Measurements from ENCODE around the gene TTF1. TPM values are rescaled to one million over a fixed set of nuclear protein-coding genes. Genes with fewer than 3 reads are reported as not detected.
"Not testable (repeated sequence)": the region's sequence is repeated elsewhere in the genome, so short reads cannot be mapped to it uniquely, and the experiment has no call there.

The TTF1 gene
- total RNA-seq, 1 experiment from 2014 or later = 23.8 TPM

GRCh38 chr9:132377769-132378168, 28.9 kb downstream of the TTF1 start:
- POLR2A ChIA-PET = not testable (repeated sequence)

GRCh38 chr9:132372177-132373095, 34.2 kb downstream of the TTF1 start:
- Mint-ChIP-seq H3K27me3 (ENCODE audit: low read depth) (no peaks in the 10 kb centered on the region), H3K4me1 (peaks cover 4% of the 10 kb centered on the region; the same call in 1 of the 2 replicates), H3K36me3 (peaks cover 4% of the 10 kb centered on the region; the same call in 1 of the 2 replicates), H3K9me3 (no peaks in the 10 kb centered on the region), H3K27ac (peak overlapping the region; percentile 66; the same call in 1 of the 2 replicates), H3K4me3 (no peak overlapping the region)
- TF ChIP-seq IRF1 (CRISPR knock-in tag; IDR thresholded peaks at IDR 0.05) = no peak
- TF ChIP-seq, protein P1, sequence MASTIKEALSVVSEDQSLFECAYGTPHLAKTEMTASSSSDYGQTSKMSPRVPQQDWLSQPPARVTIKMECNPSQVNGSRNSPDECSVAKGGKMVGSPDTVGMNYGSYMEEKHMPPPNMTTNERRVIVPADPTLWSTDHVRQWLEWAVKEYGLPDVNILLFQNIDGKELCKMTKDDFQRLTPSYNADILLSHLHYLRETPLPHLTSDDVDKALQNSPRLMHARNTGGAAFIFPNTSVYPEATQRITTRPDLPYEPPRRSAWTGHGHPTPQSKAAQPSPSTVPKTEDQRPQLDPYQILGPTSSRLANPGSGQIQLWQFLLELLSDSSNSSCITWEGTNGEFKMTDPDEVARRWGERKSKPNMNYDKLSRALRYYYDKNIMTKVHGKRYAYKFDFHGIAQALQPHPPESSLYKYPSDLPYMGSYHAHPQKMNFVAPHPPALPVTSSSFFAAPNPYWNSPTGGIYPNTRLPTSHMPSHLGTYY (CRISPR knock-in tag; IDR thresholded peaks at IDR 0.05) = no peak
- POLR2A ChIA-PET = no interaction called here
- CTCF ChIA-PET = interaction anchor here (0.6 to 1.5 kb wide), 2 partner anchors 67 to 104 kb away, joined by 3 to 5 read pairs; no protein-coding TSS in a partner anchor
- no peak for DNase-seq (ENCODE audit: low spot score)
- ATAC-seq = peak; percentile 69

More at GRCh38 chr9:132377769-132378168, 28.9 kb downstream of the TTF1 start:
- DNase-seq (ENCODE audit: low spot score); H3K9me3 Mint-ChIP-seq; H3K4me1 Mint-ChIP-seq; H3K27me3 Mint-ChIP-seq (ENCODE audit: low read depth); H3K27ac Mint-ChIP-seq; H3K4me3 Mint-ChIP-seq; ATAC-seq; CTCF ChIA-PET: not testable (repeated sequence)
- peaks cover 15% of the 10 kb centered on the region; the same call in 1 of the 2 replicates for H3K36me3 Mint-ChIP-seq

DNA sequence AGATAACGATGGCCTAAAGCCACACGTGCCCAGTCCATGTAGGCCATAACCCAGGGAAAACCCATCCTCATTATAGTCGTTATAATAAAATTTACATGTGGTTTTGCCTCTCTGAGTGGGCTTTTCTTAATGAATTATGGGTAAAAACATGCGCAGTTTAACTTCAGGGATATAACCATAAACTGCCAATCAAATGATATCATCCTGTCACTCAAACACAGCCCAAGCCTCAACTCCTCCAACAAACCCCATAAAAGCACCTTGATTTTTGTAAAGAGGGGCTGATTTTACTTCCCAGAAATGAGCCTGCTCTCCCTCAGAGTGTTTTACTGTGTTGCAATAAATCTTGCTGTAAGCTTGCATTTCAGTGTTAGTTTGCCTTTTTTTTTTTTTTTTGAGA, 36.0 kb downstream of the TTF1 start:
- DNase-seq (ENCODE audit: low spot score) (no peak), ATAC-seq (no peak)
- no peaks in the 10 kb centered on the region for H3K9me3 Mint-ChIP-seq
- no peak overlapping the region for H3K27ac Mint-ChIP-seq
- H3K4me3 Mint-ChIP-seq = no peak overlapping the region
- peaks cover 4% of the 10 kb centered on the region; the same call in 1 of the 2 replicates for H3K4me1 Mint-ChIP-seq
- ChIA-PET CTCF (interaction anchor here (1.0 kb wide), 1 partner anchor 111 kb away, joined by 3 read pairs; no protein-coding TSS in a partner anchor), POLR2A (no interaction called here)
- H3K36me3 Mint-ChIP-seq = peaks cover 4% of the 10 kb centered on the region; the same call in 1 of the 2 replicates
- no peaks in the 10 kb centered on the region for H3K27me3 Mint-ChIP-seq (ENCODE audit: low read depth)
- TF ChIP-seq, protein P2, sequence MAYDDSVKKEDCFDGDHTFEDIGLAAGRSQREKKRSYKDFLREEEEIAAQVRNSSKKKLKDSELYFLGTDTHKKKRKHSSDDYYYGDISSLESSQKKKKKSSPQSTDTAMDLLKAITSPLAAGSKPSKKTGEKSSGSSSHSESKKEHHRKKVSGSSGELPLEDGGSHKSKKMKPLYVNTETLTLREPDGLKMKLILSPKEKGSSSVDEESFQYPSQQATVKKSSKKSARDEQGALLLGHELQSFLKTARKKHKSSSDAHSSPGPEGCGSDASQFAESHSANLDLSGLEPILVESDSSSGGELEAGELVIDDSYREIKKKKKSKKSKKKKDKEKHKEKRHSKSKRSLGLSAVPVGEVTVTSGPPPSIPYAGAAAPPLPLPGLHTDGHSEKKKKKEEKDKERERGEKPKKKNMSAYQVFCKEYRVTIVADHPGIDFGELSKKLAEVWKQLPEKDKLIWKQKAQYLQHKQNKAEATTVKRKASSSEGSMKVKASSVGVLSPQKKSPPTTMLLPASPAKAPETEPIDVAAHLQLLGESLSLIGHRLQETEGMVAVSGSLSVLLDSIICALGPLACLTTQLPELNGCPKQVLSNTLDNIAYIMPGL (CRISPR knock-in tag; IDR thresholded peaks at IDR 0.05) = no peak
- TF ChIP-seq ZNF416 (CRISPR knock-in tag; IDR thresholded peaks at IDR 0.05) (no peak), GTF2I (CRISPR knock-in tag; conservative IDR thresholded peaks at IDR 0.05) (no peak), NFE2L1 (CRISPR knock-in tag; IDR thresholded peaks at IDR 0.05) (no peak), GABPB1 (CRISPR knock-in tag; IDR thresholded peaks at IDR 0.05) (no peak), PRRX2 (CRISPR knock-in tag; IDR thresholded peaks at IDR 0.05) (no peak), IRF1 (CRISPR knock-in tag; IDR thresholded peaks at IDR 0.05) (no peak), TEAD4 (CRISPR knock-in tag; IDR thresholded peaks at IDR 0.05) (no peak), IRF2 (CRISPR knock-in tag; IDR thresholded peaks at IDR 0.05; ENCODE audit: borderline replicate concordance, low read depth) (no peak)
- TF ChIP-seq, protein P3, sequence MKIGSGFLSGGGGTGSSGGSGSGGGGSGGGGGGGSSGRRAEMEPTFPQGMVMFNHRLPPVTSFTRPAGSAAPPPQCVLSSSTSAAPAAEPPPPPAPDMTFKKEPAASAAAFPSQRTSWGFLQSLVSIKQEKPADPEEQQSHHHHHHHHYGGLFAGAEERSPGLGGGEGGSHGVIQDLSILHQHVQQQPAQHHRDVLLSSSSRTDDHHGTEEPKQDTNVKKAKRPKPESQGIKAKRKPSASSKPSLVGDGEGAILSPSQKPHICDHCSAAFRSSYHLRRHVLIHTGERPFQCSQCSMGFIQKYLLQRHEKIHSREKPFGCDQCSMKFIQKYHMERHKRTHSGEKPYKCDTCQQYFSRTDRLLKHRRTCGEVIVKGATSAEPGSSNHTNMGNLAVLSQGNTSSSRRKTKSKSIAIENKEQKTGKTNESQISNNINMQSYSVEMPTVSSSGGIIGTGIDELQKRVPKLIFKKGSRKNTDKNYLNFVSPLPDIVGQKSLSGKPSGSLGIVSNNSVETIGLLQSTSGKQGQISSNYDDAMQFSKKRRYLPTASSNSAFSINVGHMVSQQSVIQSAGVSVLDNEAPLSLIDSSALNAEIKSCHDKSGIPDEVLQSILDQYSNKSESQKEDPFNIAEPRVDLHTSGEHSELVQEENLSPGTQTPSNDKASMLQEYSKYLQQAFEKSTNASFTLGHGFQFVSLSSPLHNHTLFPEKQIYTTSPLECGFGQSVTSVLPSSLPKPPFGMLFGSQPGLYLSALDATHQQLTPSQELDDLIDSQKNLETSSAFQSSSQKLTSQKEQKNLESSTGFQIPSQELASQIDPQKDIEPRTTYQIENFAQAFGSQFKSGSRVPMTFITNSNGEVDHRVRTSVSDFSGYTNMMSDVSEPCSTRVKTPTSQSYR (CRISPR knock-in tag; IDR thresholded peaks at IDR 0.05) = no peak
- TF ChIP-seq, protein P1 (CRISPR knock-in tag; IDR thresholded peaks at IDR 0.05) = no peak

Measured in WTC11 (cell line).